CD1c-positive myeloid dendritic cell (primary cell): ENCODE results near the gene KIAA1755.

Experiments used
- DNase-seq: peaks from one replicate; pipeline ENCODE4 v3.0.0-alpha.2; 2016; ENCODE audit errors: extremely low spot score

KIAA1755 gene

GRCh38 chr20:38203981-38204357 lies 56.6 kb downstream of the KIAA1755 start:
- DNase-seq = no peak

GRCh38 chr20:38203337-38203980 lies 57.1 kb downstream of the KIAA1755 start:
- DNase-seq = no peak

GRCh38 chr20:38202982-38203293 lies 57.6 kb downstream of the KIAA1755 start:
- no peak for DNase-seq

- DNase-seq = no peak
Measured at GRCh38 chr20:38202153-38202981, 58.2 kb downstream of the KIAA1755 start.

GRCh38 chr20:38201356-38201755 lies 59.2 kb downstream of the KIAA1755 start:
- DNase-seq = peak; percentile 92

- DNase-seq = no peak
Measured at GRCh38 chr20:38200646-38201045, 59.9 kb downstream of the KIAA1755 start.

GRCh38 chr20:38199501-38200390 lies 60.8 kb downstream of the KIAA1755 start:
- peak; percentile 54 for DNase-seq

GRCh38 chr20:38198238-38198861 lies 62.2 kb downstream of the KIAA1755 start:
- peak; percentile 21 for DNase-seq

- DNase-seq = no peak
Measured at GRCh38 chr20:38197619-38198018, 62.9 kb downstream of the KIAA1755 start.

GRCh38 chr20:38197217-38197616 lies 63.3 kb downstream of the KIAA1755 start:
- peak; percentile 56 for DNase-seq

GRCh38 chr20:38196592-38196991 lies 63.9 kb downstream of the KIAA1755 start:
- DNase-seq = peak; percentile 98

GRCh38 chr20:38196076-38196475 lies 64.5 kb downstream of the KIAA1755 start:
- peak; percentile 60 for DNase-seq

- DNase-seq = no peak
Measured at GRCh38 chr20:38195521-38195920, 65.0 kb downstream of the KIAA1755 start.

GRCh38 chr20:38194971-38195504 lies 65.5 kb downstream of the KIAA1755 start:
- DNase-seq = peak; percentile 90

GRCh38 chr20:38193586-38194105 lies 66.9 kb downstream of the KIAA1755 start:
- no peak for DNase-seq

GRCh38 chr20:38192323-38192885 lies 68.1 kb downstream of the KIAA1755 start:
- no peak for DNase-seq

GRCh38 chr20:38191654-38192053 lies 68.9 kb downstream of the KIAA1755 start:
- peak; percentile 83 for DNase-seq

GRCh38 chr20:38190936-38191371 lies 69.6 kb downstream of the KIAA1755 start:
- no peak for DNase-seq

- no peak for DNase-seq
Measured at GRCh38 chr20:38190166-38190565, 70.4 kb downstream of the KIAA1755 start.

GRCh38 chr20:38187517-38187916 lies 73.0 kb downstream of the KIAA1755 start:
- peak; percentile 82 for DNase-seq

- peak; percentile 28 for DNase-seq
Measured at GRCh38 chr20:38186788-38187221, 73.7 kb downstream of the KIAA1755 start.
